IMR-90 (cell line): Measurements from ENCODE around the gene GPR132. TPM values are rescaled to one million over a fixed set of nuclear protein-coding genes. Genes with fewer than 3 reads are reported as not detected.

Experiments used
- ATAC-seq: fragments of 200-7000 bp; cut with Tn5 transposase; 2 replicates; pipeline ENCODE4 v1.9.1; 2020; ENCODE audit warnings: low read depth, mild to moderate bottlenecking, moderate library complexity
- BruUV-seq: library from RNA; stranded (reverse); fragments of 400-500 nt; replicated peaks from 2 replicates; lab custom pipeline; 2021; lab: Mats Ljungman, UMichigan
- CTCF ChIA-PET: fragments of 300-600 bp; formaldehyde crosslinking; extraction: SDS; loops from one replicate; lab custom pipeline; 2021; ENCODE audit warnings: antibody characterized with exemption; lab: Yijun Ruan, JAX
- POLR2A ChIA-PET: fragments of 300-600 bp; sonication (Branson Sonifier 250); formaldehyde crosslinking; loops from one replicate; lab custom pipeline; 2022; ENCODE audit warnings: antibody characterized with exemption; ENCODE audit not compliant: unreplicated experiment; lab: Charles Lee
- DNase-seq: peaks from one replicate; pipeline ENCODE4 v3.0.0; 2013
- H2AFZ ChIP-seq: replicated peaks from 2 replicates; pipeline ENCODE3; 2013; ENCODE audit warnings: low read length, mild to moderate bottlenecking; ENCODE audit not compliant: poor library complexity
- H2AK5ac ChIP-seq: 2 replicates; pipeline ENCODE4 v1.6.1; 2013; ENCODE audit warnings: low read depth, low read length, inconsistent platforms
- H2AK9ac ChIP-seq: replicated peaks from 2 replicates; pipeline ENCODE3; 2013; ENCODE audit warnings: mild to moderate bottlenecking, low read depth, low read length, moderate library complexity; ENCODE audit not compliant: poor library complexity
- H2BK120ac ChIP-seq: 2 replicates; pipeline ENCODE4 v1.6.1; 2013; ENCODE audit warnings: low read depth, low read length, inconsistent platforms
- H2BK15ac ChIP-seq: 3 replicates; pipeline ENCODE4 v1.6.1; 2013; ENCODE audit warnings: low read depth, low read length, inconsistent platforms
- H2BK20ac ChIP-seq: 2 replicates; pipeline ENCODE4 v1.6.1; 2013; ENCODE audit warnings: low read depth, mild to moderate bottlenecking, inconsistent platforms, low read length, moderate library complexity
- H2BK5ac ChIP-seq: 2 replicates; pipeline ENCODE4 v1.6.1; 2013; ENCODE audit warnings: mild to moderate bottlenecking, low read depth, low read length, inconsistent platforms; ENCODE audit not compliant: poor library complexity, severe bottlenecking
- H3K14ac ChIP-seq: replicated peaks from 2 replicates; pipeline ENCODE4 v1.6.1; 2013; ENCODE audit warnings: low read depth, low read length, inconsistent platforms
- H3K18ac ChIP-seq: 2 replicates; pipeline ENCODE4 v1.6.1; 2013; ENCODE audit warnings: low read depth, low read length, control low read depth
- H3K23ac ChIP-seq: 2 replicates; pipeline ENCODE4 v1.6.1; 2013; ENCODE audit warnings: low read depth, low read length, inconsistent platforms
- H3K27ac ChIP-seq: 2 replicates; pipeline ENCODE4 v1.5.1; 2013; ENCODE audit warnings: mild to moderate bottlenecking, control low read depth, low read length; ENCODE audit not compliant: insufficient read depth
- H3K27me3 ChIP-seq: 2 replicates; pipeline ENCODE4 v1.6.1; 2013; ENCODE audit warnings: low read length; ENCODE audit not compliant: control insufficient read depth, insufficient read depth
- H3K36me3 ChIP-seq: 2 replicates; pipeline ENCODE4 v1.6.1; 2013; ENCODE audit warnings: low read length, mixed read lengths; ENCODE audit not compliant: control insufficient read depth, insufficient read depth
- H3K4ac ChIP-seq: 2 replicates; pipeline ENCODE4 v1.6.1; 2013; ENCODE audit warnings: low read depth, low read length, inconsistent platforms
- H3K4me1 ChIP-seq: 2 replicates; pipeline ENCODE4 v1.6.1; 2013; ENCODE audit warnings: low read length, mixed read lengths; ENCODE audit not compliant: control insufficient read depth, insufficient read depth
- H3K4me2 ChIP-seq: 2 replicates; pipeline ENCODE4 v1.6.1; 2013; ENCODE audit warnings: low read depth, mild to moderate bottlenecking, control low read depth, low read length, moderate library complexity
- H3K4me3 ChIP-seq: 2 replicates; pipeline ENCODE4 v1.5.1; 2013; ENCODE audit warnings: low read depth, mild to moderate bottlenecking, control low read depth, low read length, moderate library complexity; ENCODE audit not compliant: insufficient read depth
- H3K56ac ChIP-seq: 2 replicates; pipeline ENCODE4 v1.6.1; 2013; ENCODE audit warnings: low read length, inconsistent platforms; ENCODE audit not compliant: insufficient read depth; ENCODE audit errors: extremely low read depth
- H3K79me1 ChIP-seq, 2 experiments: 2 replicates each; pipeline ENCODE4 v1.6.1; 2013; ENCODE audit warnings: low read length in 2 of 2, inconsistent platforms in 1 of 2, low read depth in 1 of 2
- H3K9ac ChIP-seq: 2 replicates; pipeline ENCODE4 v1.6.1; 2013; ENCODE audit warnings: low read depth, low read length, control low read depth
- H3K9me1 ChIP-seq: 2 replicates; pipeline ENCODE4 v1.6.1; 2013; ENCODE audit warnings: low read length, inconsistent platforms; ENCODE audit not compliant: insufficient read depth
- H3K9me3 ChIP-seq: 2 replicates; pipeline ENCODE4 v1.6.1; 2013; ENCODE audit warnings: low read length; ENCODE audit not compliant: control insufficient read depth, insufficient read depth
- H4K20me1 ChIP-seq: 2 replicates; pipeline ENCODE4 v1.6.1; 2013; ENCODE audit warnings: low read length, inconsistent platforms; ENCODE audit not compliant: insufficient read depth
- H4K5ac ChIP-seq: 2 replicates; pipeline ENCODE4 v1.6.1; 2013; ENCODE audit warnings: mild to moderate bottlenecking, low read depth, low read length, control low read depth
- H4K8ac ChIP-seq, 2 experiments: 2 replicates each; pipeline ENCODE4 v1.6.1; 2013; ENCODE audit warnings: low read depth in 2 of 2, low read length in 2 of 2, control low read depth in 1 of 2, inconsistent platforms in 1 of 2
- H4K91ac ChIP-seq: 2 replicates; pipeline ENCODE4 v1.6.1; 2013; ENCODE audit warnings: low read depth, low read length, inconsistent platforms; ENCODE audit not compliant: insufficient read depth
- CHD1 ChIP-seq: IDR thresholded peaks from 2 replicates; pipeline ENCODE4 v1.6.1; 2012; ENCODE audit warnings: low read depth, low read length, improper control_type of control experiment
- MAZ ChIP-seq: IDR thresholded peaks from 2 replicates; pipeline ENCODE4 v1.6.1; 2012; ENCODE audit warnings: low read depth, mild to moderate bottlenecking, low read length, improper control_type of control experiment, moderate library complexity, borderline replicate concordance
- RAD21 ChIP-seq: IDR thresholded peaks from 2 replicates; pipeline ENCODE4 v1.6.1; 2012; ENCODE audit warnings: low read length, improper control_type of control experiment
- RFX5 ChIP-seq: IDR thresholded peaks from 2 replicates; pipeline ENCODE4 v1.8.0; 2012; ENCODE audit warnings: low read depth, mild to moderate bottlenecking, low read length, moderate library complexity
- WGBS, 2 experiments: methylation state at CpG; one replicate each; pipeline versions ENCODE4 v1.1.5 to v1.1.7; 2013; ENCODE audit warnings: missing lambda C conversion rate in 2 of 2; ENCODE audit not compliant: insufficient read length in 1 of 2; ENCODE audit errors: extremely low coverage in 2 of 2; 5-methylcytosine and 5-hydroxymethylcytosine counted together
- dilution Hi-C: fragments of 300-500 bp; cut with HindIII; formaldehyde crosslinking; loops from one replicate; pipeline ENCODE4 v1.14.3; 2018; ENCODE audit warnings: low sequenced_read_pairs; ENCODE audit not compliant: unreplicated experiment
- in situ Hi-C: fragments of 300-500 bp; cut with MboI; formaldehyde crosslinking; loops from 3 replicates; pipeline ENCODE4 v1.14.3; 2019; ENCODE audit warnings: low sequenced_read_pairs, inconsistent platforms, mixed read lengths
- intact Hi-C: fragments of 100-400 bp; cut with micrococcal nuclease; formaldehyde crosslinking; loops from 2 replicates; pipeline ENCODE4 v1.10.0; 2022
- polyA plus RNA-seq, 3 experiments: library from polyadenylated mRNA; depleted of rRNA; stranded (reverse); fragments of >200 nt; gene quantifications; 2 replicates each; pipeline ENCODE4 v1.2.3, GENCODE V29; 2012; ENCODE audit warnings: low replicate concordance in 1 of 3
- total RNA-seq: library from RNA; depleted of rRNA; stranded (reverse); fragments of >200 nt; gene quantifications from 2 replicates; pipeline ENCODE4 v1.2.3, GENCODE V29; 2012

GPR132 gene
- total and polyA plus RNA-seq, 2 of the 4 experiments (the other 2 are of a cell fraction) = under 0.01 to 0.10 TPM

DNA sequence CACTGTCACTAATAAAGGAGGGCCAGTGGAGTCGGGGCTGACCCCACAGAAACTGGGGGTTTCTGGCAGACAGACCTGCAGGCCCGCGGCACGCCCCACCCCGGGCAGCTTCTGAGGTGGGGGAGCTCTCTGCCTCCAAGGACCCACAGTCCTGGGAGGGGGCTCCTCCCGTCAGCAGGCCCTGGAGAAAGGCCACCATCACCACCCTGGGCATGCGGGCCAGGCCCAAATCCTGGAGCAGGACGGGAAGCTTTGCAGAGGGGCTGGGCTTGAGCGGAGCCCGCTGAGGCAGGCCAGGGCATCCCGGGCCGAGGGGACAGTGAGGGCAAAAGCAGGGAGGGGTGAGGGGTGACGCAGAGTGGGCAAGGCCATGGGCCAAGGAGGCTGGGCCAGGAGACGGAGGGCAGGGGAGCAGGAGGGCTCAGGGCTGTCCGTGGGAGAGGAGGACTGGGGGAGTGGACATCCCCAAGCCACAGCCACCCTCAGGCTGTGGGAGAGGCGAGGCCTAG, 11.1 kb upstream of the GPR132 start:
- dilution Hi-C loops (no loop called here), intact Hi-C loops (no loop called here), in situ Hi-C loops (no loop called here)
- H3K4me3 ChIP-seq = no peak overlapping the region
- no peak overlapping the region for H3K9ac ChIP-seq
- H3K4me1 ChIP-seq = peaks cover 4% of the 10 kb centered on the region; the same call in 1 of the 2 replicates
- no peak overlapping the region for H2AFZ ChIP-seq
- H2BK5ac ChIP-seq = no peak overlapping the region
- WGBS, 2 experiments = no CpG with 5 or more reads among the region's 16 CpGs
- H4K8ac ChIP-seq = no peak overlapping the region
- H2AK5ac ChIP-seq = no peak overlapping the region
- H3K14ac ChIP-seq = no peak overlapping the region
- H4K5ac ChIP-seq = no peak overlapping the region
- H3K9me3 ChIP-seq = no peaks in the 10 kb centered on the region
- BruUV-seq = no TSS peak
- ChIA-PET CTCF (no interaction called here), POLR2A (no interaction called here)
- no peak overlapping the region for H3K4me2 ChIP-seq
- no peaks in the 10 kb centered on the region for H4K20me1 ChIP-seq
- no peak overlapping the region for H2AK9ac ChIP-seq
- H3K27me3 ChIP-seq = peaks cover 11% of the 10 kb centered on the region; the same call in 1 of the 2 replicates
- no peak overlapping the region for H3K23ac ChIP-seq
- H2BK120ac ChIP-seq = no peak overlapping the region
- TF ChIP-seq CHD1 = no peak
- no peak for TF ChIP-seq MAZ
- TF ChIP-seq RFX5 = no peak
- TF ChIP-seq RAD21 = no peak
- no peaks in the 10 kb centered on the region for H3K79me1 ChIP-seq
- H3K9me1 ChIP-seq = 0 out of 2 replicates have a peak, but pooled peaks cover 3% of the 10 kb centered on the region
- no peak overlapping the region for H3K56ac ChIP-seq
- no peak overlapping the region for H3K18ac ChIP-seq
- H2BK15ac ChIP-seq = no peak overlapping the region
- no peak overlapping the region for H2BK20ac ChIP-seq
- no peak overlapping the region for H3K4ac ChIP-seq
- no peaks in the 10 kb centered on the region for H3K36me3 ChIP-seq
- no peak overlapping the region for H4K91ac ChIP-seq
- ATAC-seq = no peak
- no peak overlapping the region for H3K27ac ChIP-seq
- DNase-seq = no peak
